ENCODE measurements around the gene CAND2. TPM values are rescaled to one million over a fixed set of nuclear protein-coding genes. Genes with fewer than 3 reads are reported as not detected.
A peak's percentile ranks its signal among the peaks of the same experiment; 100 is the strongest.

The CAND2 gene
- total RNA-seq, 1 experiment from 2014 or later = 2.8 TPM

DNA sequence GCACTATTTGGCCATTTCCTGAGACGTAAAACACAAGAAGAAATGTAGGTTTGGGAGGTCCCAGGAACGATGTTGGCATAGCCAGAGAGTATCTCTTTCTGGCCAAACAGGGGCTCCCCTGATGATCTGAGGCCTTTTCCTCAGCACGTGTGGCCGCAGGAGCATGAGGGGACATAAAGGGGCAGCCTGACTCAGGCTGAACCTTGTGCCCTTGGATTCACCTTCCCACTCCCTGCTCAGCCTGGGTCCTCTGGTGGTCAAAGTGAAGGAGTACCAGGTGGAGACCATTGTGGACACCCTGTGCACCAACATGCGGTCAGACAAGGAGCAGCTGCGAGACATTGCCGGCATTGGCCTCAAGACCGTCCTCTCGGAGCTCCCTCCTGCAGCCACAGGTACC, 10.6 kb downstream of the CAND2 start:
- DNase-seq (ENCODE audit: low spot score) = no peak

DNA sequence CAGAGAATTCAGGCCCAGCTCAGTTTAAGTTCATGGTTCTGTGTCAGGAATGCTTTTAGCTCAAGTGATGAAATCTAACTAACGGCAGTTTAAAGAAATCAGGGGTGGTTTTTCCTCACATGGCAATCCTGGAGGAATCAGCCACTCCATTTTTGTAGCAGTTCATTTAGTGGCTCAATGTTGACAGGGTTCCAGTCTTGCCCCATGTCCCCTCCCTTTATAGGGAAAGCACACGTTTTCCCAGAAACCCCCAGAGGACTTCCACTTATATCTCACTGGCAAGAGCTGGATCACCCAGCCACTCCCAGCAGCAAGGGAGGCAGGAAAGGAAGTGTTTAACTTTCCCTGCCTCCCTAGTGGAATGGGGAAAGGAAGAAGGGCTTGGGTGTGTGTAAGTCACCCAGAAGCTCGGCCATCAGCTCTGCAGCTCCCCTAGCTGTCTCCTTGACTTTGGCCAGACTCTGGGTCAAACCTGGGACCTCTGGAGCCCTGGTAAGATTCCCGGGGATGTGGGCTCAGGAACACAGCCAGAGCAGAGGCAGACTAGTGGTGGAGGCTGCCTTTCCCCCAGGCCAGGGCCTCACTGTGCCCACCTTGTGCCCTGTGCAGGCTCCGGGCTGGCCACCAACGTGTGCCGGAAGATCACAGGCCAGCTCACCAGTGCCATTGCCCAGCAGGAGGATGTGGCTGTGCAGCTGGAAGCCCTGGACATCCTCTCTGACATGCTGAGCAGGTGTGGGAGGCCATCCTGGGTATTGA, 11.3 kb downstream of the CAND2 start:
- no peak for DNase-seq (ENCODE audit: low spot score)

DNA sequence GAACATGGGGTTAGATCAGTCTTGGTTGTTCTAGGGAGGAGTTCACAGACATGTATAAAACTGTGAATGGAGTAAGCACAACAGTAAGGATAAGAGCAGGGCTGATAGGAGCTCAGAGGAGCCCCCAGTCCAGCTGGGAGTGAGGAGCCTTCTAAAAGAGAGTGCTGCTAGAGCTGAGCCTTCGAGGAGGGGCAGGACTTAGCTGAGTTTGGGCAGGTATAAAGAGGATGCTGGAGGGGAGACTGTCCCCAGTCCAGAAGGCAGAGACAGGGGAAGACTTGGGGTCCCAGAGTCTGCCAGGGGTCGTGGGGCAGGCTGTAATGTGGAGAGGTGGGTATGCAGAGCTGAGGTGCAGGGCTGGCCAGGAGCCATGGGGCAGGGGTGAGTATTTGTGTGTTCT, 12.1 kb downstream of the CAND2 start:
- no peak for DNase-seq (ENCODE audit: low spot score)

DNA sequence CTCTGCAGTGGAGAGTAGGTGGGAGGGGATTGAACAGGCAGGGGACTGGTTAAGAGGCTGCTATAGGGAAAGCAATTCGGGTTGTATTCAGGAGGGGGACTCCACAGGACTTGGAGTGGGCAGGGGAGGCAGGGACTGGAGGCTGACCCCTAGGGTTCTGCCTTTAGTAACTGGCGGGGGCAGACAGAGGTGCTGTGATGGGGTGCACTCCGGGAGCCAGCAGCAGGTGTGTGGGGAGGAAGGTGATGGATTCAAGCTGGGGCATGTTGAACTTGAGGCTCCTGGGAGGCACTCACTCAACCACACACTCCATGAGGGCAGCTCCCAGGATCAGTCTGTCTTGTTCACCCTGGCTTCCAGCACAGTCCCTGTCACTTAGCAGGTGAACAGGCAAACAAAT, 12.5 kb downstream of the CAND2 start:
- no peak for DNase-seq (ENCODE audit: low spot score)

DNA sequence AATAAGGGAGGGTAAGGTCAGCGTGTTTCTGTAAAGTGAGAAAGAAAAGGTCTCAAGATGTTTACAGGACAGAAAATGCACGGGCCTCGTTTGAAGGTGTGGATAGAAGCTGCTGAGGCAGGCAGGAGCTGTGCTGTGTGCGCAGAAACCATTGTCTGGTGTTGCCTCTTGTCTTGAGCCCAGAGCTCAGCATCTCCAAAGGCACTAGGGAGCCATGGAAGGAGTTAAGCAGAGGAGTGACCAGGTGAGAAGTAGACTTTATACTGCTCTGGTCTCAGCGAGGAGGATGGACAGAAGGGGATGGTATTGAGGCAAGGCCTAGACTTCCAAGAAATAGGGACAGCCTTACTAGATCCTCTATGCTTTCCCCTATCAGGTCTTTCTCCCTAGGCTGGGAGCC, 13.0 kb downstream of the CAND2 start:
- no peak for DNase-seq (ENCODE audit: low spot score)

DNA sequence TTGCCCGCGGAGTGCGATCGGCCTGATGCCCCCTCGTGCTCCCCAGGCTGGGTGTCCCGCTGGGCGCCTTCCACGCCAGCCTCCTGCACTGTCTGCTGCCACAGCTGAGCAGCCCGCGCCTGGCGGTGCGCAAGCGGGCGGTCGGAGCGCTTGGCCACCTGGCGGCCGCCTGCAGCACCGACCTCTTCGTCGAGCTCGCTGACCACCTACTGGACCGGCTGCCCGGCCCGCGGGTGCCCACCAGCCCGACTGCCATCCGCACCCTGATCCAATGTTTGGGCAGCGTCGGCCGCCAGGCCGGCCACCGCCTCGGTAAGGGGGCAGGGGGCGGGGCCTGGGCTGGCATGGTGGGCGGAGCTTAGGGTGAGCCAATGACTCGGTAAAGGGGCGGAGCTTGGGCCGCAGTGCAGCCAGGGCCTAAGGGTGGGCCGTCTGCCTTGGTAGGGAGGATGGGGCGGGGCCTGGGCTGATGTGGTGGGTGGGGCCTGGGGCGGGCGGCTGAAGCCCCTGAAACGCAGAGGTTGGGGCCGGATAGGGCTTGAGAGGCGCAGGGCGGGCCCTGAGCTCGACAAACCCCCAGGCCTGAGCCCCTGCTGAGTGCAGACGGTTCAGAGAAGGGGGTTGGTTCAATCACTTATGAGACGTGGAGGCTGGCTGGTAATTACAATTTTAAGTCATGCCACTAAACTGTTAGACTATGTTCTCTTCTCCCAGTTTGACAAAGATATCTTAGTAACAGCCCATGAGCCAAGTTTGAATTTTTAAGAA, 13.7 kb downstream of the CAND2 start:
- peak; percentile 92 for DNase-seq (ENCODE audit: low spot score)

DNA sequence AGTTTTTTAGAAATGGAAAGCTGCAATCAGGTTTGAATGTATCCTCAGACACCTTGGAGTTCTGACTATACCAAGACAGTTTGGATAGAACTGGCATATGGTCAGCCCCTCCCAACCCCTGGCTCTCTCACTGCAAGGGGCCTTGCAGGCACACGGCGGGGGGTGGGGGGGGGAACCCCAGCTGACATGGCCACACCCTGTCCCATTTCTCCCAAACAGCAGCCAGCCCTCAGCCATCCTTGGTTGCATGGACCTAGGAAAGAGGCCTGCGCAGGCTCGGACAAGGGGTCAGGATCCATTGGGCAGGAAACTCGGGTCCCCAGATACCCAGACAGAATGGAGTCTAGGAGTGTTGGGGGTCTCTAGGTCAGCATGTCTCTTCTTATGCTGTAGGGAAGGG, 14.5 kb downstream of the CAND2 start:
- DNase-seq (ENCODE audit: low spot score) = no peak

DNA sequence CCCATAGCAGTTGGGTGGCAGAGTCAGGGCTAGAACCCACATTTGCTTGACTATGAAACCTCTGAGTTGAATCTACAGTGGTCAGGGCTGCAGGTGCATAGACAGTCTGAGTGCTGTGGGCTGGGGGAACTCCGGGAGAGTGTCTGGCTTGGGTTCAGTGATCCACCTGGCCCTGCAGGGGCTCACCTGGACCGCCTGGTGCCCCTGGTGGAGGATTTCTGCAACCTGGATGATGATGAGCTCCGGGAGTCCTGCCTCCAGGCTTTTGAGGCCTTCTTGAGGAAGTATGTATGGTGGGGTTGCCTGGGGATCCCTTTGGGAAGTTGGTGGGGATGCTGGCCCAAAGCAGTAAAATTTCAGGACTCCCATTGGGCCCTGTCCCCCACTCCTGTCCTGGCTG, 16.3 kb downstream of the CAND2 start:
- DNase-seq (ENCODE audit: low spot score) = no peak

DNA sequence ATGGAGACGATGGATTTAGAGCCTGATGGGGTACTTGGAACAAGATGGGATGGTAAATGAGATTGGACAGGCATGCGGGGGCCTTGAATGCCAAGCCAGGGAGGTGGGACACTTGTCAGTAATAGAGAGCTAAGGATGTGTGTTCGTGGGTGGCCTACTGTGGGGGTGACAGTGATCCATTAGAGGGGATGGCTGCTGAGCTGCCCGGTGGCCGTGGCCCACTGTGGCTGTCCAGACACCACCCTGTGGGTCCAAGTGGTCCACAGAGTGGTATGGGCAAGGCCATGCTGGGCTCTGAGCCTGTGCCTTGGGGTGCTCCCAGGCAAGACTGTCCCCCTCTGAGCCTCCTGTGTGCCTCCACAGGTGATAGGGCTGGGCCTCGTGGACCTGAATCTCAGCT, 17.5 kb downstream of the CAND2 start:
- no peak for DNase-seq (ENCODE audit: low spot score)

DNA sequence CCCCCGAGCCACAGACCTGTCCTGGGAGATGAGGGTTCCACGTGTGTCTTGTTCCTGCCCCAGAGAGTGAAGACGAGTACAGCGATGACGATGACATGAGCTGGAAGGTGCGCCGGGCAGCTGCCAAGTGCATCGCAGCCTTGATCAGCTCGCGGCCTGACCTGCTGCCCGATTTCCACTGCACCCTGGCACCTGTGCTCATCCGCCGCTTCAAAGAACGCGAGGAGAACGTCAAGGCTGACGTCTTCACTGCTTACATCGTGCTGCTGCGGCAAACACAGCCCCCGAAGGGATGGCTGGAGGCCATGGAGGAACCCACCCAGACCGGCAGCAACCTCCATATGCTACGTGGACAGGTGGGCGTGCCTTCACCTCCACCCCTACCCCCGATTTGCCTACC, 18.6 kb downstream of the CAND2 start:
- DNase-seq (ENCODE audit: low spot score) = no peak

DNA sequence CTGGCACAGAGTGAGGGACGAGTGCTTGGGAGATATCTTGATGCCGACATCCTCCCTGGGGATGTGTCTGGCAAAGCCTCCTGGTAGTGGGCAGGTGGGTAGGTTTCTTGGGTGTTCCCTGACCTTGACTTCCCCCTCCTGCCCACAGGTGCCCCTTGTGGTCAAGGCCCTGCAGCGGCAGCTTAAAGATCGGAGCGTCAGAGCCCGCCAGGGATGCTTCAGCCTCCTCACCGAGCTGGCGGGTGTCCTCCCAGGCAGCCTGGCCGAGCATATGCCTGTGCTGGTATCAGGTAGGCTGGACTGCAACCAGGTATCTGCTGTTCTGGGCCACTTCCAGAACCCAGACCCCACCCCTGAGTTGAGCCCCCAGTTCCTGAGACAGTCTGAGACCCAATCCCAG, 19.2 kb downstream of the CAND2 start:
- no peak for DNase-seq (ENCODE audit: low spot score)

DNA sequence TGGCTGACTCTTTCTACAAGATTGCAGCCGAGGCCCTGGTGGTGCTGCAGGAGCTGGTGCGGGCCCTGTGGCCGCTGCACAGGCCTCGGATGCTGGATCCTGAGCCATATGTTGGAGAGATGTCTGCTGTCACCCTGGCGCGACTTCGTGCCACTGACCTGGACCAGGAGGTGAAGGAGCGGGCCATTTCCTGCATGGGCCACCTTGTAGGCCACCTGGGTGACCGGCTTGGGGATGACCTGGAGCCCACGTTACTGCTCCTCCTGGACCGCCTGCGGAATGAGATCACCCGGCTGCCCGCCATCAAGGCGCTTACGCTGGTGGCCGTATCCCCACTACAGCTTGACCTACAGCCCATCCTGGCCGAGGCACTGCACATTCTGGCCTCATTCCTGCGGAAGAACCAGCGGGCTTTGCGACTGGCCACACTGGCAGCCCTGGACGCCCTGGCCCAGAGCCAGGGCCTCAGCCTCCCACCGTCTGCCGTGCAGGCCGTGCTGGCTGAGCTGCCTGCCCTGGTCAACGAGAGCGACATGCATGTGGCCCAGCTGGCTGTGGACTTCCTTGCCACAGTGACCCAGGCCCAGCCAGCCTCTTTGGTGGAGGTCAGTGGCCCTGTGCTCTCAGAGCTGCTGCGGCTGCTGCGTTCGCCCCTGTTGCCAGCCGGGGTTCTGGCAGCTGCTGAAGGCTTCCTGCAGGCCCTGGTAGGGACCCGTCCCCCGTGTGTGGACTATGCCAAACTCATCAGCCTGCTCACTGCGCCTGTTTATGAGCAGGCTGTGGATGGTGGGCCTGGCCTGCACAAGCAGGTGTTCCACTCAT, 20.3 kb downstream of the CAND2 start:
- no peak for DNase-seq (ENCODE audit: low spot score)

DNA sequence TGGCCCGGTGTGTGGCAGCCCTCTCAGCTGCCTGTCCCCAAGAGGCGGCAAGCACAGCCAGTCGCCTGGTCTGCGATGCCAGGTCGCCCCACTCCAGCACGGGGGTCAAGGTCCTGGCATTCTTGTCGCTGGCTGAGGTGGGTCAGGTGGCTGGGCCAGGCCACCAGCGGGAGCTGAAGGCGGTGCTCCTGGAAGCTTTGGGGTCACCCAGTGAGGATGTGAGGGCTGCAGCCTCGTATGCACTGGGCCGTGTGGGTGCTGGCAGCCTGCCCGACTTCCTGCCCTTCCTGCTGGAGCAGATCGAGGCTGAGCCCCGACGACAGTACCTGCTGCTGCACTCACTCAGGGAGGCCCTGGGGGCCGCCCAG, 20.8 kb downstream of the CAND2 start:
- no peak for DNase-seq (ENCODE audit: low spot score)

DNA sequence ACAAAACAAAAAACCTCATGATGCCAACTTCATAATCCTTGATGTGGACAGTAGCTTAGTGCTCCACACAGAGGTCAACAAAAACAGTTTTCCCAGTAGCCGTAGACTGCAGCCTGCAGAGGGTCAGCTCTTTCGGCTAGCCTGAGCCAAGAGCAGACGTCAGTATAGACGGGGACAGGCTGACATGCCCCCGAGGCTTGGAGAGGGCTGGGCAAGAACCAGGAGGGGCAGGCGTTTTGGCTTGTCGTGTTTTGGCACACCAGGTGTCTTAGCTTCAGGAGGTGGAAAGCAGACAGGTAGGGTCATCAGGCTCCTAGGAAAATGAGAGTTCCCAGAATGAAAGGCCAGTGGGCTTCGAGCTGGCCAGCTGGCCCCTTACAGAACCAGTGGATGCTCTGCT, 21.8 kb downstream of the CAND2 start:
- DNase-seq (ENCODE audit: low spot score) = no peak

DNA sequence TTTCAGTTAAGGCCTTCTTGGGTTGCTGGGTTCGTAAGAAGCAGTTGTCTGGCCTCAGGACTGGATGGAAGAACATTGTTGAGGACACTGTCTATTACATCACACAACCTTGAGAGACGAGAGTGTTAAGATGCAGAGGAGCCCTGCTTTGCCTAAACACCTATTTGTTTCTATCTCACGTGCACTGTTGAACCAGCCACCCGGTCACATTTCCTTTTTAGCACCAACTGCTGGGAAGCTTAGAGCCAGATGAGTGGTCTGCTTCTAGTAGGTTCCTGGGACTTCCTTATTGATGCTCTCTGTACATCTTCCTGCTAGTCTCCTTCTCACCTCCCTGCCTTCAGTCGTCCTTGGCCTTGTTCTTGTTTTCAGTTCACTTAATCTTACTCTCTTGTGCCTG, 22.3 kb downstream of the CAND2 start:
- no peak for DNase-seq (ENCODE audit: low spot score)

DNA sequence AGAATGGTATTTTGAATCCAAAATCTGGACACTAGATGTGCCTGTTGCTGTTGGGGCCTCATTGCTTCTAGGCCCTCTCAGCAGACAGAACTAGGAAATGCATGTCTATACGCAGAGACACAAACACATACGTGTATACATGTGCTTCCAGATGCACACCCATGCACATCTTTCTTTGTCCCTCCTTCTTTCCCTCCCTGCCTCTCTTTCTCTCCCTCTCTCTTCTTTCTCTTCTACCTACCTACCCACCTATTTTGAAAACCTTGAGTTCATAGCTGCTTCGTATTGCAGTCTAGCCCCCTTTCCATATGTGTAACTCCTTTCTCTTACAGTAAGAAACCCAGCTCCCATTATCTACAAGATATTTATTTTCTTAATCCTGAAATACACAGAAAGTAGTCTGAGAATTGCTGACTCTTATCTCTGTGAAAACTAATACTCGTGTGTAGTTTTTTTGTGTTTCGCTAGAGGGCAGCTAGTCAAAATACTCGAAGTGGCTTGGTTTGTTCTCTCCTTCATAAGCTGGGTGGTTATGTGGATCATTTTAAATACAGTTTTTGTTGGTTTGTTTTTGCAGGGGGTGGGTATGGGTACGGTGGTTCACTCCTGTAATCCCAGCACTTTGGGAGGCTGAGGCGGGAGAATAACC, 26.4 kb downstream of the CAND2 start:
- DNase-seq (ENCODE audit: low spot score) = no peak

DNA sequence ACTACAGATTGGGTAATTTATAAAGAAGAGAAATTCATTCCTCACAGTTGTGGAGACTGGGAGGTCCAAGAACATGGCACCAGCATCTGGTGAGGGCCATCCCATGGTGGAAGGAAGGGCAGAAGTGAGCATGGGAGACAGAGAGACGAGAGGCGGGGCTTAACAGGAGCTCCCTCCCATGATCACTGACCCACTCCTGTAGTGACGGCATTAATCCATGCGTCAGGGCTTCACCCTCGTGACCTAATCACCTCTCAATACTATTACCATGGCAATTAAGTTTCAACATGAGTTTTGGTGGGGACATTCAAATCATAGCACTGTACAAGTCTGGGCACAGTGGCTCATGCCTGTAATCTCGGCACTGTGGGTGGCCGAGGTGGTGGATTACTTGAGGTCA, 27.8 kb downstream of the CAND2 start:
- no peak for DNase-seq (ENCODE audit: low spot score)

DNA sequence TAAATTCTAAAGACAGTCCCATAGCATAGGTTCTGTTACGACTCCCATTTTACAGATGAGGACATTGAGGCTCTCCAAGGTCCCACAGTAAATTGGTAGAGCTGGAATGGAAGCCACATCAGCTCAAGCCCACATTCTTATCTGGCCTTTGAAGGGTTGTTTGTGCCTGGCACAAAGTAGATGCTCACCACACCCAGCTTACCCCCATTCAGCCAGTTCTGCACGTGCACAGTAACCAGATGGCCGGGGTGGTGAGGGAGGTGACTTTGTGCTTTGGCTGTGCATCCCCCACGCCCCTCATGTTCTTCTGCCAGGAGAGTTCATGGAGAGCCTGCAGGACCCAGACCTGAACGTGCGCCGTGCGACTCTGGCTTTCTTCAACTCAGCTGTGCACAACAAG, 28.7 kb downstream of the CAND2 start:
- DNase-seq (ENCODE audit: low spot score) = no peak

DNA sequence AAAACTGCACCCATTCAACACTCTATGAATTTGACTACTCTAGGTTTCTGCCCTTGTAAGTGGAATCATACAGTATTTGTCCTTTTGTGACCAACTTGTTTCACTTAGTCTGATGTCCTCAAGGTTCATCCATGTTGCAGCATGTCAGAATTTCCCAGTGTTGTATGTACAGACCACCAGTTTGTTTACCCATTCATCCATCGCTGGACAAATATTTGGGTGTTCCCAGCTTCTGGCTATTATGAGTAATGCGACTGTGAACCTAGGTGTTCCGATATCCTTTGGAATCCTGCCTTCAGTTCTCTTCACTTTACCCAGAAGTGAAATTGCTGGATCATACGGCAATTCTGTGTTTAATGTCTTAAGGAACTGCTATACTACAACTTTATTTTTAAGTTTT, 32.3 kb downstream of the CAND2 start:
- DNase-seq (ENCODE audit: low spot score) = no peak

DNA sequence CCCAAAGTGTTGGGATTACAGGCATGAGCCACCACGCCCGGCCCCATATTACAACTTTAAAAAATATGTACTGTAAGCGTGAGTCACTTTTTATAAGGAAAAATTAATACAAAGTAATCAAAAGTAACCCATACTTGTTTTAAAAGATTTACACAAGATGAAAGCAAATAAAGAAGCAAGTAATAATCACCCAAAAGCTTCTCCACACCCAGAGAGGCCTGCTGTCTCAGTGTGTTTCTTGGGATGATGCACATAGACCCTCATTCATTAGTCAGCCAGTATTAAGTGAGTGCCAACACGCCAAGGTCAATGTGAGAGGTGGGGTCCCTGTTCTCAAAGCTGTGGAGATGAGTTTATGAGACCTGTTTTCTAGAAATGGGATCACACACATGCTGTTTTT, 32.9 kb downstream of the CAND2 start:
- DNase-seq (ENCODE audit: low spot score) = no peak

DNA sequence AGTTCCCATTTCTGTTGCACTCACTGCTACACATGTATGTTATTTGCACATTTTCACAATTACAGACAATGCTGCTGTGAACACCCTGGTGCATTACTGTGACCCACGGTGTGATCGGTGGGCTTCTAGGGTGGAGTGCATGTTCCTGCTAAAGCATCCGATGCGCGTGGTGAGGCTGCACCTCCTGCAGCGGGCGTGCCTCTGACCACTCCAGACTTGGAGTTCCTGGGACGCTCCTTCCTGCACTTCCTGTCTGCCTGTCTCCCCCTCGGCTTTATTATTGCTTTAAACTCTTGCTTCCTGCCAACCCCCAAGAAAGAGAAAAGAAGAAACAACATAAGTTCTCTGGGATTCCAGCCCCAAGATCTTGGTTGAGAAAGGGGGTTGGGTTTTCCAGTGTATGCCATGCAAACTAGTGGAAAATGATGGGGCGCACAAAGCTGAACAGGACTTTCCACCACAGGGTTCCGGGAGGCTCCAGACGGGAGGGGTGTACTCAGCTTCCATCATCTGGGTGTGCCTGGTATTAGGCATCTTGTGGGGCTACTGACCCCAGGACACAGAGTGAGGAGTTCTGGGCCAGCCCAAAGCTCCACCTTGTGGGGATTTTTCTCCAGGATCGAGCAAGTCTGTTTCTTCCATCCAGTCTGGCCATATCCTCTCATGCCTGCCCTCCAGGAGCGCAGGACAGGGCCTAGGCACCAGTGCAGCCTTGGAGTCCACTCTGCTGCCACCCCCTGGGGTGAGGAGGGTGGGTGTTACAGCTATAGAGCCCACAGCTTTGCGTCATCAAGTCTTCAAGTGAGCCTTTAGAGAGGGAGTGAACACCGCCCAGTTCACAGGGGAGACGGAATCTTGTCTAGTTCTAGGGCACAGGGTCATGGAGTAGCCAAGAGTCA, 33.7 kb downstream of the CAND2 start:
- DNase-seq (ENCODE audit: low spot score) = no peak
